ENCODE measurements around the gene TIPARP. TPM values are rescaled to one million over a fixed set of nuclear protein-coding genes. Genes with fewer than 3 reads are reported as not detected.

TIPARP gene
- total and polyA plus RNA-seq, 2 experiments from 2014 or later = 4.5 to 6.9 TPM

GRCh38 chr3:156642750-156643728, 31.4 kb upstream of the TIPARP start:
- Histone ChIP-seq H3K4me3 (no peak overlapping the region), H3K79me2 (replicated peaks; ENCODE audit: insufficient read depth) (no peaks in the 10 kb centered on the region), H4K20me1 (replicated peaks; ENCODE audit: insufficient read depth) (no peaks in the 10 kb centered on the region), H3K9me2 (ENCODE audit: insufficient read depth) (no peaks in the 10 kb centered on the region), H3K36me3 (ENCODE audit: insufficient read depth) (no peaks in the 10 kb centered on the region), H3K4me1 (ENCODE audit: insufficient read depth) (peaks cover 20% of the 10 kb centered on the region), H3F3A (replicated peaks; ENCODE audit: low read depth) (no peaks in the 10 kb centered on the region), H3K27ac (ENCODE audit: low read depth) (no peak overlapping the region), H3K4me2 (peak overlapping the region; percentile 66), H2AFZ (peak overlapping the region; percentile 96), H3K27me3 (ENCODE audit: insufficient read depth) (no peaks in the 10 kb centered on the region)
- Mint-ChIP-seq H3K4me3 (no peak overlapping the region), H3K27ac (peak overlapping the region; percentile 21; the same call in 1 of the 2 replicates), H3K27me3 (ENCODE audit: insufficient read depth, low read depth, poor library complexity) (no peaks in the 10 kb centered on the region), H3K36me3 (ENCODE audit: low read depth) (no peaks in the 10 kb centered on the region), H3K4me1 (peaks cover 19% of the 10 kb centered on the region), H3K9me3 (no peaks in the 10 kb centered on the region)
- no peak for TF ChIP-seq CTCF (conservative IDR thresholded peaks at IDR 0.05; ENCODE audit: low read depth in 2 of 2)
- TF ChIP-seq POLR2AphosphoS5 (IDR thresholded peaks at IDR 0.05; ENCODE audit: low read depth) = no peak
- TF ChIP-seq JUNB (IDR thresholded peaks at IDR 0.05; ENCODE audit: unreplicated experiment) = no peak
- no peak for TF ChIP-seq ZNF462 (CRISPR knock-in tag; IDR thresholded peaks at IDR 0.05)
- TF ChIP-seq EZH2 (IDR thresholded peaks at IDR 0.05; ENCODE audit: low read depth, unreplicated experiment) = no peak
- TF ChIP-seq NANOG (IDR thresholded peaks at IDR 0.05; ENCODE audit: borderline replicate concordance) = no peak
- TF ChIP-seq ZNF114 (CRISPR knock-in tag; IDR thresholded peaks at IDR 0.05) = no peak
- no peak for TF ChIP-seq CREB1 (CRISPR knock-in tag; IDR thresholded peaks at IDR 0.05; ENCODE audit: low read depth)
- TF ChIP-seq, protein P1, sequence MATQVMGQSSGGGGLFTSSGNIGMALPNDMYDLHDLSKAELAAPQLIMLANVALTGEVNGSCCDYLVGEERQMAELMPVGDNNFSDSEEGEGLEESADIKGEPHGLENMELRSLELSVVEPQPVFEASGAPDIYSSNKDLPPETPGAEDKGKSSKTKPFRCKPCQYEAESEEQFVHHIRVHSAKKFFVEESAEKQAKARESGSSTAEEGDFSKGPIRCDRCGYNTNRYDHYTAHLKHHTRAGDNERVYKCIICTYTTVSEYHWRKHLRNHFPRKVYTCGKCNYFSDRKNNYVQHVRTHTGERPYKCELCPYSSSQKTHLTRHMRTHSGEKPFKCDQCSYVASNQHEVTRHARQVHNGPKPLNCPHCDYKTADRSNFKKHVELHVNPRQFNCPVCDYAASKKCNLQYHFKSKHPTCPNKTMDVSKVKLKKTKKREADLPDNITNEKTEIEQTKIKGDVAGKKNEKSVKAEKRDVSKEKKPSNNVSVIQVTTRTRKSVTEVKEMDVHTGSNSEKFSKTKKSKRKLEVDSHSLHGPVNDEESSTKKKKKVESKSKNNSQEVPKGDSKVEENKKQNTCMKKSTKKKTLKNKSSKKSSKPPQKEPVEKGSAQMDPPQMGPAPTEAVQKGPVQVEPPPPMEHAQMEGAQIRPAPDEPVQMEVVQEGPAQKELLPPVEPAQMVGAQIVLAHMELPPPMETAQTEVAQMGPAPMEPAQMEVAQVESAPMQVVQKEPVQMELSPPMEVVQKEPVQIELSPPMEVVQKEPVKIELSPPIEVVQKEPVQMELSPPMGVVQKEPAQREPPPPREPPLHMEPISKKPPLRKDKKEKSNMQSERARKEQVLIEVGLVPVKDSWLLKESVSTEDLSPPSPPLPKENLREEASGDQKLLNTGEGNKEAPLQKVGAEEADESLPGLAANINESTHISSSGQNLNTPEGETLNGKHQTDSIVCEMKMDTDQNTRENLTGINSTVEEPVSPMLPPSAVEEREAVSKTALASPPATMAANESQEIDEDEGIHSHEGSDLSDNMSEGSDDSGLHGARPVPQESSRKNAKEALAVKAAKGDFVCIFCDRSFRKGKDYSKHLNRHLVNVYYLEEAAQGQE (IDR thresholded peaks at IDR 0.05; ENCODE audit: unreplicated experiment) = no peak
- TF ChIP-seq STAT1 (IDR thresholded peaks at IDR 0.05; ENCODE audit: unreplicated experiment) = no peak
- TF ChIP-seq ZNF331 (CRISPR knock-in tag; IDR thresholded peaks at IDR 0.05; ENCODE audit: low read depth) = no peak
- no peak for TF ChIP-seq ETS1 (IDR thresholded peaks at IDR 0.05)
- no peak for TF ChIP-seq EZH2phosphoT487 (IDR thresholded peaks at IDR 0.05; ENCODE audit: unreplicated experiment)
- ATAC-seq = peak; percentile 81
- DNase-seq (ENCODE audit: low spot score) = peak; percentile 14

All from GM23338 (cell line).